AG09309 (cell line): ENCODE measurements around the gene ARHGAP1.

ENCODE experiments used
- DNase-seq: peaks from one replicate; pipeline ENCODE4 v3.0.0-alpha.2; 2010; ENCODE audit warnings: low read depth
- H3K4me3 ChIP-seq: 2 replicates; pipeline ENCODE4 v1.5.1; 2011; ENCODE audit warnings: mild to moderate bottlenecking, low read depth, low read length, moderate library complexity; ENCODE audit not compliant: control insufficient read depth
- CTCF ChIP-seq: IDR thresholded peaks from 2 replicates; pipeline ENCODE4 v1.5.1; 2011; ENCODE audit warnings: mild to moderate bottlenecking, low read depth, low read length, inconsistent platforms; ENCODE audit not compliant: insufficient read depth, control insufficient read depth; ENCODE audit errors: missing control alignments

The ARHGAP1 gene

GRCh38 chr11:46668480-46669085, 31.8 kb downstream of the ARHGAP1 start:
- no peak for DNase-seq
- TF ChIP-seq CTCF: no peak

GRCh38 chr11:46667043-46667481, 33.4 kb downstream of the ARHGAP1 start:
- no peak for TF ChIP-seq CTCF
- no peak overlapping the region for H3K4me3 ChIP-seq
- no peak for DNase-seq

More at GRCh38 chr11:46668480-46669085, 31.8 kb downstream of the ARHGAP1 start:
- no peak overlapping the region for H3K4me3 ChIP-seq

- no peak for TF ChIP-seq CTCF
- no peak for DNase-seq
- no peak overlapping the region for H3K4me3 ChIP-seq
Observed at GRCh38 chr11:46666516-46666915, 33.9 kb downstream of the ARHGAP1 start.

GRCh38 chr11:46665356-46665755, 35.1 kb downstream of the ARHGAP1 start:
- no peak for TF ChIP-seq CTCF
- no peak for DNase-seq
- H3K4me3 ChIP-seq: no peak overlapping the region

GRCh38 chr11:46664612-46665011, 35.8 kb downstream of the ARHGAP1 start:
- no peak overlapping the region for H3K4me3 ChIP-seq
- DNase-seq: no peak
- no peak for TF ChIP-seq CTCF

- no peak overlapping the region for H3K4me3 ChIP-seq
- DNase-seq: no peak
- TF ChIP-seq CTCF: no peak
Observed at GRCh38 chr11:46663277-46663940, 37.0 kb downstream of the ARHGAP1 start.
